Karpas-422 (cell line): Measurements from ENCODE around the gene SCARF1. TPM values are rescaled to one million over a fixed set of nuclear protein-coding genes. Genes with fewer than 3 reads are reported as not detected.

Source experiments
- small RNA-seq: library from RNA; depleted of rRNA; stranded (forward); fragments of <200 nt; gene quantifications from one replicate; pipeline ENCODE3, GENCODE V24; 2014
- total RNA-seq: library from RNA; depleted of rRNA; stranded (reverse); fragments of >200 nt; shearing (Covaris generic); gene quantifications from 2 replicates; pipeline ENCODE4 v1.2.3, GENCODE V29; 2014; ENCODE audit warnings: low replicate concordance; rRNA removed

Gene SCARF1
- total RNA-seq, 1 experiment from 2014 or later: not detected

Small RNA genes lying within 50 kb of the gene (small RNA-seq; reads per million reads assigned to genes)
- not detected for gene RN7SL105P

Other genes starting within 250 kb of the SCARF1 start
- 189 and 298 TPM in 2 replicates for gene YWHAE, start 245.5 kb downstream of the SCARF1 start, total RNA-seq
- 14.1 and 19.5 TPM in 2 replicates for gene CRK, start 189.5 kb downstream of the SCARF1 start, total RNA-seq
- 14.7 and 20.5 TPM in 2 replicates for gene MYO1C, start 153.0 kb downstream of the SCARF1 start, total RNA-seq
- gene INPP5K, start 129.1 kb downstream of the SCARF1 start, total RNA-seq: 61.7 and 102 TPM in 2 replicates
- gene PITPNA, start 82.9 kb downstream of the SCARF1 start, total RNA-seq: 26.2 and 28.9 TPM in 2 replicates
- 10.0 and 10.8 TPM in 2 replicates for gene SLC43A2, start 16.9 kb downstream of the SCARF1 start, total RNA-seq
- gene RILP, start 4.1 kb upstream of the SCARF1 start, total RNA-seq: 1.7 TPM in 1 of 2 replicates, not detected in the other
- gene PRPF8, start 39.1 kb upstream of the SCARF1 start, total RNA-seq: 105 and 130 TPM in 2 replicates
- gene TLCD2, start 64.6 kb upstream of the SCARF1 start, total RNA-seq: not detected in 2 replicates
- gene WDR81, start 79.0 kb upstream of the SCARF1 start, total RNA-seq: 11.7 and 28.9 TPM in 2 replicates
- 0.19 and 0.32 TPM in 2 replicates for gene SERPINF2, start 97.1 kb upstream of the SCARF1 start, total RNA-seq
- gene SERPINF1, start 116.3 kb upstream of the SCARF1 start, total RNA-seq: 45.5 and 62.2 TPM in 2 replicates
- 13.9 and 23.2 TPM in 2 replicates for gene SMYD4, start 184.2 kb upstream of the SCARF1 start, total RNA-seq
- gene RPA1, start 184.3 kb upstream of the SCARF1 start, total RNA-seq: 40.4 and 63.9 TPM in 2 replicates